Gastroesophageal sphincter (tissue), 3 donors: ENCODE results near the gene FERMT3.

Experiments used
- CTCF ChIP-seq, 4 experiments: fragments of 200-600 bp in 2 of 4; fragments of 450-650 bp in 2 of 4; sonication (generic) in 1 of 4; IDR thresholded peaks; one replicate each; pipeline ENCODE4 v1.5.1; 2017 to 2019; ENCODE audit warnings: antibody characterized with exemption in 4 of 4, mild to moderate bottlenecking in 2 of 4, moderate library complexity in 2 of 4
- POLR2A ChIP-seq, 2 donors: fragments of 450-650 bp; IDR thresholded peaks; one replicate each; pipeline ENCODE4 v1.6.1; 2017; ENCODE audit warnings: antibody characterized with exemption in 2 of 2, mild to moderate bottlenecking in 2 of 2, moderate library complexity in 1 of 2
- POLR2AphosphoS5 ChIP-seq: sonication (generic); formaldehyde crosslinking; IDR thresholded peaks from one replicate; pipeline ENCODE4 v1.6.1; 2017; ENCODE audit warnings: antibody characterized with exemption

DNA sequence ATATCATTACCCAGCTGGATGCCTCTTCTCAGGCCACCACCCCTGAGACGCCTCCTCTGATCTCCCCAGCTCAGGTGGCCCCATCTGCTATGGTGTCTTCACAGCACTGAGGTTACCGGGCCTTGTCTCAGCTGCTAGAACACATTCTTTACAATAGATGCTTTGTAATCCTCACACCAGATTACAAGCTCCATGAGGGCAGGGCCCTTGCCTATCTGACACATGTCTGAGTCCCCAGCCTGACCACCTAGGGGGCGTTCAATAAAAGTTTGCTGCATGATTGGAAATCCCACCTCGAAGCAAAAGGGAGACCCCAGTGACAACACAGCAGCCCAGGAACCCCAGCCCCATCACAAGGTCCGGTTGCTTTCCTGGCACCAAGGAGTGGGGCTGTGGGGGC, 42.6 kb upstream of the FERMT3 start:
- TF ChIP-seq POLR2A (IDR thresholded peaks at IDR 0.05) (no peak), CTCF (IDR thresholded peaks at IDR 0.05) (no peak), POLR2AphosphoS5 (no peak)
